Prostate gland (tissue), 2 donors: Measurements from ENCODE around the gene YY1AP1. TPM values are rescaled to one million over a fixed set of nuclear protein-coding genes. Genes with fewer than 3 reads are reported as not detected.

Experiments used
- DNase-seq: peaks from one replicate; pipeline ENCODE4 v3.0.0-alpha.2; 2019; ENCODE audit warnings: low spot score
- H3K27ac ChIP-seq, 2 donors: fragments of 200-600 bp; sonication (generic); 2 replicates each; pipeline ENCODE4 v1.5.1; 2017 to 2019
- H3K27me3 ChIP-seq: fragments of 200-600 bp; sonication (generic); replicated peaks from 2 replicates; pipeline ENCODE4 v1.5.1; 2019; ENCODE audit not compliant: insufficient read depth
- H3K36me3 ChIP-seq, 2 donors: fragments of 200-600 bp; sonication (generic); 1 replicate in 1 of 2; 2 replicates in 1 of 2; pipeline versions ENCODE4 v1.5.1 to v1.8.1; 2017 to 2019
- H3K4me1 ChIP-seq: fragments of 200-600 bp; sonication (generic); replicated peaks from 2 replicates; pipeline ENCODE4 v1.5.1; 2019
- H3K4me3 ChIP-seq, 2 donors: fragments of 200-600 bp; sonication (generic); 2 replicates each; pipeline ENCODE4 v1.5.1; 2017 to 2019
- H3K9me3 ChIP-seq: fragments of 200-600 bp; sonication (generic); 2 replicates; pipeline ENCODE4 v1.5.1; 2017
- POLR2A ChIP-seq: fragments of 450-650 bp; IDR thresholded peaks from one replicate; pipeline ENCODE4 v1.6.1; 2016; ENCODE audit warnings: antibody characterized with exemption, mild to moderate bottlenecking
- POLR2AphosphoS5 ChIP-seq: sonication (generic); formaldehyde crosslinking; IDR thresholded peaks from one replicate; pipeline ENCODE4 v1.6.1; 2017; ENCODE audit warnings: antibody characterized with exemption
- WGBS: methylation state at CpG from one replicate; pipeline ENCODE4 v1.1.5; 2018; 5-methylcytosine and 5-hydroxymethylcytosine counted together
- intact Hi-C: fragments of 100-400 bp; cut with DNase I; formaldehyde crosslinking; loops from one replicate; pipeline ENCODE4 v1.14.2; 2022
- total RNA-seq, 2 donors: library from RNA; depleted of rRNA; stranded (reverse); fragments of >200 nt; gene quantifications; one replicate each; pipeline ENCODE4 v1.1.0, GENCODE V29; 2016
- TF ChIP-seq, protein P1 (sequence below), 4 experiments: fragments of 200-600 bp in 2 of 4; fragments of 450-650 bp in 2 of 4; sonication (generic) in 2 of 4; IDR thresholded peaks; 1 replicate in 3 of 4; 2 replicates in 1 of 4; pipeline ENCODE4 v1.5.1; 2016 to 2019; ENCODE audit warnings: antibody characterized with exemption in 4 of 4, mild to moderate bottlenecking in 2 of 4, moderate library complexity in 2 of 4

YY1AP1 gene
- total RNA-seq, 2 donors from 2014 or later, result 63.4 to 121 TPM

DNA sequence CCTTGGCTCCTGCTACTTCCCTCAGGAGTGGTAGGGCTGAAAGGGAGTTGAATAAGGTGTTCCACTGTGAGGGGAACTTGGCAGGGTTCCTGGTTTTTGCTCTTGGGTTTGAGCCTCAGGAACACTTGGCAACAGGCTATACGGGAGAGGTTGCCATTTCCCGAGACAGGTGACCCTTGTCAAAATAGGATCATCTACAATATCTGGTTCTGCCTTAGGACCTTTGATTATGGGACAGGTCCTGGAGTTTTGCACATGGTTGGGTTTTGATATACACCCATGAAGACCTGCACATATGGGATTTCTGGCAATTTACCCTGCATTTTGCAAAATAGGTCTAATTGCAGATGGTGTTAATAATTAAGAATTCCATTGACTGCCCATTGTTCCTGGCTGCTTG lies 31.1 kb downstream of the YY1AP1 start:
- Histone ChIP-seq H3K4me1 (no peaks in the 10 kb centered on the region), H3K27ac (no peak overlapping the region), H3K27me3 (no peaks in the 10 kb centered on the region), H3K36me3 (peaks cover 0 to 6% of the 10 kb centered on the region in 2 donors), H3K4me3 (no peak overlapping the region), H3K9me3 (no peaks in the 10 kb centered on the region)
- intact Hi-C loops, result no loop called here
- TF ChIP-seq POLR2AphosphoS5 (no peak), POLR2A (no peak)
- TF ChIP-seq, protein P1, sequence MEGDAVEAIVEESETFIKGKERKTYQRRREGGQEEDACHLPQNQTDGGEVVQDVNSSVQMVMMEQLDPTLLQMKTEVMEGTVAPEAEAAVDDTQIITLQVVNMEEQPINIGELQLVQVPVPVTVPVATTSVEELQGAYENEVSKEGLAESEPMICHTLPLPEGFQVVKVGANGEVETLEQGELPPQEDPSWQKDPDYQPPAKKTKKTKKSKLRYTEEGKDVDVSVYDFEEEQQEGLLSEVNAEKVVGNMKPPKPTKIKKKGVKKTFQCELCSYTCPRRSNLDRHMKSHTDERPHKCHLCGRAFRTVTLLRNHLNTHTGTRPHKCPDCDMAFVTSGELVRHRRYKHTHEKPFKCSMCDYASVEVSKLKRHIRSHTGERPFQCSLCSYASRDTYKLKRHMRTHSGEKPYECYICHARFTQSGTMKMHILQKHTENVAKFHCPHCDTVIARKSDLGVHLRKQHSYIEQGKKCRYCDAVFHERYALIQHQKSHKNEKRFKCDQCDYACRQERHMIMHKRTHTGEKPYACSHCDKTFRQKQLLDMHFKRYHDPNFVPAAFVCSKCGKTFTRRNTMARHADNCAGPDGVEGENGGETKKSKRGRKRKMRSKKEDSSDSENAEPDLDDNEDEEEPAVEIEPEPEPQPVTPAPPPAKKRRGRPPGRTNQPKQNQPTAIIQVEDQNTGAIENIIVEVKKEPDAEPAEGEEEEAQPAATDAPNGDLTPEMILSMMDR (IDR thresholded peaks at IDR 0.05), result no peak
- WGBS, result 40% methylated on average over 2 of the region's 2 CpGs
- DNase-seq, result no peak

DNA sequence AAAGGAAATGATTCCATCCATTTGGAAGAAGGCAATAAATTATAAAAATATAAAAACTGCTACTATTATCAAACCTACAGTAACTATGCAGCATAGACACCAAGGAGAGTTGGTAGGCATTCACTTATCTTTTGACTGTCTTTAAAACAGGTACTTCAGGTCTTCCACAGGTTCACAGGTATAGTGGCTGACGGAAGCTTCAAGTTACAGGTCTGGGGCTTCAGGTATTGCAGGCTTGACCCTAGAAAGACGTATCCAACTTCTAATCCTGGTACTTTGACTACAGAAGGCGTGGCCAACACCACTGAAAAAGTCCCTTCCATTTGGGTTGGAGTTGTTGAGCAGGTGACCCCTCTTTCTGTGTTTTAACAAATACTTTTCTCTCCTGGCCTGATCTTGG lies 35.6 kb downstream of the YY1AP1 start:
- DNase-seq, result no peak
- no peaks in the 10 kb centered on the region for H3K4me1 ChIP-seq
- 88% methylated on average over 3 of the region's 3 CpGs for WGBS
- TF ChIP-seq, protein P1 (IDR thresholded peaks at IDR 0.05), result no peak
- TF ChIP-seq POLR2A (no peak), POLR2AphosphoS5 (no peak)
- intact Hi-C loops, result no loop called here
- H3K27me3 ChIP-seq, result no peaks in the 10 kb centered on the region
- no peaks in the 10 kb centered on the region for H3K9me3 ChIP-seq
- H3K36me3 ChIP-seq, result no peaks in the 10 kb centered on the region
- no peak overlapping the region for H3K27ac ChIP-seq
- no peak overlapping the region for H3K4me3 ChIP-seq

DNA sequence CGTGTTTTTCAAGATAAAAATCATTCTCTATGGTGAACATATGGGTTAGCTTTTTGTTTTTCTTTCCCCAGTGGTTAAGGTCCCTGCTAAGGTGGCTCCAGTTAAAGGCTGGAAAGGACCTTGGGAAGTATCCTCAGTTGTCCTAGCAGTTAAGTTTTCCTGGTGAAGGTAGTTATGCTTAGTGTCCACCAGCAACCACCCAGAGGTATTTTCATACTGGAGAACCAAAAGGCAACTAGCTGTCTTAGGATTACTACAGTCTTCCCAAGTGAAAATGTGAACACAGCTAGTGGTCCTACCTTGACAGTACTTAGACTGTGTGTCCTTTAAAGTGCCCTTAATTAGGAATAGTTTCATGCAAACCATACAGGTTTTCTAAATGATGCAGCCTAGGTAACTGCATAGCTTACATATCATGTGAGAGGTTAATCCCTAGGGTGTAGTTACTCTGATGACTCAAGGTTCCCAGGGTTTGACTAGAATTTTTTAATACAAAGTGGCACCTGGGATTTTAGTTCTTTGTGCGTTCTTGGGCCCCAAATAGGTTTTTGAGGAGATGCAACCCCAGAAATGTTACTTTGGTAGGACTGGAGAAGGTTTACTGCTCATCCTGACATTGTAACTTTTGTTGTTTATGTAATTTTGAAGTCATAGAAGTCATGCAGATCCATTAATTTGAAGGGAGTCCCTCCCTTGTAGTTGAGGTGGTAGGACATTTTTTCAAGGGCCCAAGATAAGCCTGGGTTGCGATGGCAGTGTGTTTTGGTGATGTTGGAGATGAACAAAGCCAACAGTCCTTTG lies 36.5 kb downstream of the YY1AP1 start:
- no peaks in the 10 kb centered on the region for H3K36me3 ChIP-seq
- DNase-seq, result no peak
- TF ChIP-seq POLR2A (no peak), POLR2AphosphoS5 (no peak)
- no peaks in the 10 kb centered on the region for H3K27me3 ChIP-seq
- no peaks in the 10 kb centered on the region for H3K4me1 ChIP-seq
- WGBS, result 60% methylated on average over 3 of the region's 3 CpGs
- H3K27ac ChIP-seq, result peak overlapping the region; percentile 44 to 56
- intact Hi-C loops, result no loop called here
- H3K4me3 ChIP-seq, result no peak overlapping the region
- H3K9me3 ChIP-seq, result no peaks in the 10 kb centered on the region

DNA sequence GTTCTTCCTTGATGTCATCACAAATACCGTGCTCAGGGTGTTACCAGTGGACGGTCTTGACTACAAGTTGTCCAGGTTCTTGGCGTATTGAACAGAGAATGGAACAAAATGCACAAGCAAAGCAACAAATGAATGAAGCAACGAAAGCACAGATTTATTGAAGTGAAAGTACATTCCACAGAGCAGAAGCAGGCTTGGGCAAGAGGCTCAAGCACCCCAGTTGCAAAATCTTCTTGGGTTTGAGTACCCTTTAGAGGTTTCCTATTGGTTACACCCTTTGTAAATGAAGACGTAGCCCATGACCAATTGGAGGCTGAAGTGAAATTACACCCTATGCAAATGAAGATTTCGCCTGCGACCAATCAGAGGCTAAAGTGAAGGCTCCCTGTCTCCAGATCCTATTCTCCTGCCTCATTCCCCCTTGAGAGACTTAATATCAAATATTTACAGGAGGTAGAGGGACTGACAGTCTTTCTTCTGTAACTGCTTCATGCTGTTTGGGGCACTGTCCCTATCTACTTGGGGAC lies 38.3 kb downstream of the YY1AP1 start:
- intact Hi-C loops, result no loop called here
- no peaks in the 10 kb centered on the region for H3K36me3 ChIP-seq
- WGBS, result 90% methylated on average over 7 of the region's 7 CpGs

DNA sequence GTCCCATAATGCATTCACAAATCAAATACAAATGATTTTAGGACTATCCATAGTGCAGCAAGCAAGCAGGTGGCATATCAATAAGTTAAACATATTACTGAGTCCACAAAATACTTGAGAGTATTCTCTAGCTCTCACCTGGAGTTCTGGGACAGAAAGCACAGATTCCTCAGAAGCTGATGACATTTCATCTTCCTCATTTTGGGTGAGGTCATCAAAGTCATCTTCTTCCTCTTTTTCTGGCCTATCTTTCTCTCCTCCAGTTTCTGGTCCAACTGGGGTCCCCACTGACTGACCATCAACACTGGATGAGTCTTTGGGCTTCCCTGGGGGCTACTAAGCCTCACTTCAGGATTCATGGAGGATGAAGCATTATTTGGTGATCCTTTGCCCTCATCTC lies 38.9 kb downstream of the YY1AP1 start:
- H3K4me1 ChIP-seq, result no peaks in the 10 kb centered on the region
- no peaks in the 10 kb centered on the region for H3K27me3 ChIP-seq
- intact Hi-C loops, result no loop called here
- no peaks in the 10 kb centered on the region for H3K9me3 ChIP-seq
- TF ChIP-seq, protein P1 (IDR thresholded peaks at IDR 0.05), result no peak
- TF ChIP-seq POLR2AphosphoS5 (no peak), POLR2A (no peak)
- no peak for DNase-seq
- no peak overlapping the region for H3K4me3 ChIP-seq
- H3K36me3 ChIP-seq, result no peaks in the 10 kb centered on the region
- H3K27ac ChIP-seq, result no peak overlapping the region

More for the DNA sequence above, 38.3 kb downstream of the YY1AP1 start:
- H3K27me3 ChIP-seq, result no peaks in the 10 kb centered on the region
- H3K27ac ChIP-seq, result no peak overlapping the region
- H3K4me3 ChIP-seq, result no peak overlapping the region
- TF ChIP-seq POLR2A (no peak), POLR2AphosphoS5 (no peak)
- TF ChIP-seq, protein P1 (IDR thresholded peaks at IDR 0.05), result no peak
- DNase-seq, result no peak
- H3K9me3 ChIP-seq, result no peaks in the 10 kb centered on the region
- no peaks in the 10 kb centered on the region for H3K4me1 ChIP-seq
